CD4-positive, alpha-beta T cell treated with Interleukin-10 for 1 hour (primary cell): ENCODE data around the gene UGT1A7.

Source experiments
- DNase-seq: peaks from one replicate; pipeline ENCODE4 v3.0.0-alpha.2; 2020

Gene UGT1A7

DNA sequence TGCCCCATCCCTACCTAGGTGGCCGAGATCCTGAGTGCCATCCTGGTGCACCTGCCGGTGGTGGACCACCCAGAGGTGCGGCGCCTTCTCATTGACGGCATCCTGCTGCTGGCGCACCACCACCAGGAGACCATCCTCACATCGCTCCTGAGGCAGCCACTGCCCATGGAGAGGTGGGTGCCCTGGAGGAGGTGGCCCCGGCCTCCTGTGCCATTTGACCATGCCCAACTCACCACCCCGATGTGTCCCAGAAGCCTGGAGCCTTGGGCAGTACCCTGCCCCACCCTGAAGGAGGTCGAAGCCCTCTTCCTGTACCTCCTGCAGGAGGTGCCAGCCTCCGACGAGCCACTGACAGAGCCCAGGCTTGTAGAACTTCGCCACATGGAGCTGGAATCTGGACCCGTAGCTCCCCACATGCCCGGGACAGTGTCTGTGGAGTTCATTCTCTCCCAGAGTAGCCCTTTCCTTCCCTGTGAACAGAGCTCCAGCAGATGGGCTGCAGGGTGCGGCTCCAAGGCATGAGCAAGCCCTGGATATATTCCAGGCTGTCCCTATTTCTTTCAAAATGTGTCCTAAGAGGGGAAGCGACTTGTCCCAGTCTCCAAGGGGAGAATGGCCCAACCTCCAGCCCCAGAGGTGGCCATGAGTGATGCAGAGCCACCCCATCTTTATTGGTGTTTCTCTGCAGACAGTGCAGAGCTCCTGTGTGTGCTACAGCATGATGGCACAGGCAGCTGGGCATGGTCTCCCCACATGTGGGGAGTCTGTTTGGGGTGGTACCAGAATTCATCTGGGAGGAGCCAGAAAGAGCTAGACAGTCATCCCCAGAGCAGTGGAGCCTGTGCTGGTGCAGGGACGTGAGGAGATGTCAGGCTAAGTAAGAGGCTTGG, 138.4 kb downstream of the UGT1A7 start:
- DNase-seq = no peak

- DNase-seq = no peak
Observed at GRCh38 chr2:233820774-233821105, 139.0 kb downstream of the UGT1A7 start.

DNA sequence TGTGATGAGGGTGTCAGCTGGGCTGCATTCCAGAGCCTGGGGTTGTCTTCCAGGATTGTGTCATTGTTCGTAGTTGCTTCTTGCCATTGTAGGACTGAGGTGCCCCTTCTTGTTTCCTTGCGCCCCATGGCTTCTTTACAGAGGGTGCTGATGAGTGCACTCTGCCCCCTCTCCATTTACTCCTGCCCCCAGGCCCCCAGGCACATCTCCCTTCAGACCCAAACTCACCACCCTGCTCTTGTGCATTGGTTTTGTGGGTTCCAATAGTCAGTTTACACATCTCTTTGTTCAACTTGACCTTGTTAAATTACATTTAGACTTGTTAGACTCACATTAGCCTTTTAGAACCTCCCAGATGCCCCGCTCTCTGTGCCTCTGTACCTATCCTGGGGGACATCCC, 139.5 kb downstream of the UGT1A7 start:
- DNase-seq = no peak

- no peak for DNase-seq
Observed at GRCh38 chr2:233821709-233822100, 140.0 kb downstream of the UGT1A7 start.

DNA sequence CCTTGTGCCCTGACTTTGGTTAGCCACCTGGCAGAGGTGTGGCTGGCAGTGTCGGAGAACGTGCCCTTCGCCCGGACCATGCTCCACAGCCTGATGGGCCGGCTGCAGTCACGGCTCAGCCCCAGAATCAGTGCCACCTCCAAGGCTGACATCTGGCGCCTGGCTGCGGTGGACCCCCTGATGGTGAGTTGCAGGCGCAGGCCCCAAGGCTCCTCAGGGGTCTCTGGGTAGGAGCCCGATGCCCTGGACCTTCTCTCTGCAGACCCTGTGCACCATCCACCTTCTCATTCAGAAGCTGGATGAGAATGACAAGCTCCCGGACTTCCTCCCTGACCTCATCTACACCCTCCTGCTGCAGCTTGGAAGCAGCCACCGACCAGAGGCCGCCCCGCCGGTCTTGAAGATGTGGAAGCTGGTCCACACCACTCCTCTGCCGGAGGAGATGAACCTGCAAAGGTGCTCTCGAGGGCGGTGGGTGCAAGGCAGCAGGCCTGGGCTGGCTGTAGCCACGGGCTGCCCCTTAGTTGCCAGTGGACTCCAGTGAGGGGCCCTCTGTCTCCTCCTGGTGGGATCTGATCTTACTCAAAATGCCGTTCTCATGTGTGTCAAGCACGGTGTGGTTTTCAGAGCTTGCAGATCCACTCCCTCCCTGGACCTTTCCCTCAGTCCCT, 140.5 kb downstream of the UGT1A7 start:
- no peak for DNase-seq
